ENCODE measurements around the gene TOMM22.
A peak's percentile ranks its signal among the peaks of the same experiment; 100 is the strongest.
"Not testable (repeated sequence)": the region's sequence is repeated elsewhere in the genome, so short reads cannot be mapped to it uniquely, and the experiment has no call there.

The TOMM22 gene

GRCh38 chr22:38681582-38682335, at the start of gene TOMM22:
TSS of gene TOMM22 (plus strand) at chr22:38681957. CDS start at chr22:38681979, 22 bp downstream.
- peak; percentile 92 for DNase-seq (ENCODE audit: extremely low read depth, insufficient read length)
- H3K4me3 ChIP-seq (replicated peaks; ENCODE audit: low read depth, low read length): peak within 1 kb of the TSS; percentile 72
- no peaks in the 10 kb centered on the region for H3K27me3 ChIP-seq (replicated peaks; ENCODE audit: control insufficient read depth, insufficient read depth, low read length)
- TF ChIP-seq CTCF (IDR thresholded peaks at IDR 0.05; ENCODE audit: insufficient read depth, low read length, poor library complexity, severe bottlenecking): peak; percentile 88
- peaks cover 14% of the 10 kb centered on the region for H3K36me3 ChIP-seq (ENCODE audit: control insufficient read depth, insufficient read depth, low read length)

- Histone ChIP-seq H3K4me3 (replicated peaks; ENCODE audit: low read depth, low read length) (no peak overlapping the region), H3K36me3 (ENCODE audit: control insufficient read depth, insufficient read depth, low read length) (no peaks in the 10 kb centered on the region), H3K27me3 (replicated peaks; ENCODE audit: control insufficient read depth, insufficient read depth, low read length) (no peaks in the 10 kb centered on the region)
- no peak for TF ChIP-seq CTCF (IDR thresholded peaks at IDR 0.05; ENCODE audit: insufficient read depth, low read length, poor library complexity, severe bottlenecking)
- DNase-seq (ENCODE audit: extremely low read depth, insufficient read length): no peak
Measured at GRCh38 chr22:38632528-38632927, 49.2 kb upstream of the TOMM22 start.

- Histone ChIP-seq H3K27me3 (replicated peaks; ENCODE audit: control insufficient read depth, insufficient read depth, low read length) (no peaks in the 10 kb centered on the region), H3K36me3 (ENCODE audit: control insufficient read depth, insufficient read depth, low read length) (no peaks in the 10 kb centered on the region), H3K4me3 (replicated peaks; ENCODE audit: low read depth, low read length) (no peak overlapping the region)
- TF ChIP-seq CTCF (IDR thresholded peaks at IDR 0.05; ENCODE audit: insufficient read depth, low read length, poor library complexity, severe bottlenecking): no peak
- DNase-seq (ENCODE audit: extremely low read depth, insufficient read length): no peak
Measured at GRCh38 chr22:38638216-38638615, 43.5 kb upstream of the TOMM22 start.

- no peak for TF ChIP-seq CTCF (IDR thresholded peaks at IDR 0.05; ENCODE audit: insufficient read depth, low read length, poor library complexity, severe bottlenecking)
- Histone ChIP-seq H3K4me3 (replicated peaks; ENCODE audit: low read depth, low read length) (no peak overlapping the region), H3K36me3 (ENCODE audit: control insufficient read depth, insufficient read depth, low read length) (no peaks in the 10 kb centered on the region), H3K27me3 (replicated peaks; ENCODE audit: control insufficient read depth, insufficient read depth, low read length) (no peaks in the 10 kb centered on the region)
- DNase-seq (ENCODE audit: extremely low read depth, insufficient read length): no peak
Measured at GRCh38 chr22:38638728-38639127, 43.0 kb upstream of the TOMM22 start.

- Histone ChIP-seq H3K36me3 (ENCODE audit: control insufficient read depth, insufficient read depth, low read length) (no peaks in the 10 kb centered on the region), H3K4me3 (replicated peaks; ENCODE audit: low read depth, low read length) (no peak overlapping the region), H3K27me3 (replicated peaks; ENCODE audit: control insufficient read depth, insufficient read depth, low read length) (no peaks in the 10 kb centered on the region)
- no peak for DNase-seq (ENCODE audit: extremely low read depth, insufficient read length)
- no peak for TF ChIP-seq CTCF (IDR thresholded peaks at IDR 0.05; ENCODE audit: insufficient read depth, low read length, poor library complexity, severe bottlenecking)
Measured at GRCh38 chr22:38641476-38642040, 40.2 kb upstream of the TOMM22 start.

DNA sequence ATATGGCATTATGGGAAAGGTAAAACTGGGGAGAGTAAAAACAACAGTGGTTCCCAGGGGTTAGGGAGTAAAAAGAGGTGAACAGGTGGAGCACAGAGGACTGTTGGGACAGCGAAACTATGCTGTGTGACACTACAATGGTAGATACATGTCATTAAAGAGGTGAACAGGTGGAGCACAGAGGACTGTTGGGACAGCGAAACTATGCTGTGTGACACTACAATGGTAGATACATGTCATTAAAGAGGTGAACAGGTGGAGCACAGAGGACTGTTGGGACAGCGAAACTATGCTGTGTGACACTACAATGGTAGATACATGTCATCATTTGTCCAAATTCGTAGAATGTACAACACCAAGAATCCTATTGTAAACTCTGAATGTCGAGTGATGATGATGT, 37.5 kb upstream of the TOMM22 start:
- not testable (repeated sequence) for H3K27me3 ChIP-seq (replicated peaks; ENCODE audit: control insufficient read depth, insufficient read depth, low read length); H3K36me3 ChIP-seq (ENCODE audit: control insufficient read depth, insufficient read depth, low read length); DNase-seq (ENCODE audit: extremely low read depth, insufficient read length)

More for the DNA sequence above, 37.5 kb upstream of the TOMM22 start:
- H3K4me3 ChIP-seq (replicated peaks; ENCODE audit: low read depth, low read length): not testable (repeated sequence)
